GM12801 (cell line): ENCODE results near the gene TYW1.

Experiments used
- CTCF ChIP-seq: IDR thresholded peaks from one replicate; pipeline ENCODE4 v1.5.1; 2011; ENCODE audit warnings: control low read depth; ENCODE audit not compliant: insufficient read length; ENCODE audit errors: extremely low read depth

The TYW1 gene

GRCh38 chr7:67022511-67022910 is 25.9 kb downstream of the TYW1 start:
- TF ChIP-seq CTCF: no peak

- no peak for TF ChIP-seq CTCF
Observed at GRCh38 chr7:67033251-67033650, 36.6 kb downstream of the TYW1 start.

DNA sequence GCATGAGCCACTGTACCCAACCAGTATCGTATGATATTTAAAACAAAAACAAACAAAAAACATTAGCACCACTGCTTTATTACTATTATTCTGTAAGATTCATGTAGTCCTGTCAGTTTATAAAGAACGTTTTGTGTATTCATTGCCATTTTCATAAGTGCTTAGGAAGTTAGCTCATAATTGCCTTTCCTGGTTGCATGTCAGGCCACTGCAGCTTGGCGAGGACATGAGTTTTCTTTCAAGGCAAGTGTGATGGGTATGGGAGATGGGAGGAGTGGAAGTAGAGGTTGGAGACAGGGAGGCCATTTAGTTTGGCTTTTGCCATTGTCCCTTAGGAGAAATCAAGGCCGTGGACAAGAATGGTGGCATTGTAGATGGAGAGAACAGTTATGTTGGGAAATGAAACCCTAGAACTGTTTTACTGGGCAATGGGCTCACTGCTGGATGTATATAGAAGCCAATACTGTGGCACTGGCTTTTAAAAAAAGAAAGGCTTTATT is 48.9 kb downstream of the TYW1 start:
- TF ChIP-seq CTCF: no peak

DNA sequence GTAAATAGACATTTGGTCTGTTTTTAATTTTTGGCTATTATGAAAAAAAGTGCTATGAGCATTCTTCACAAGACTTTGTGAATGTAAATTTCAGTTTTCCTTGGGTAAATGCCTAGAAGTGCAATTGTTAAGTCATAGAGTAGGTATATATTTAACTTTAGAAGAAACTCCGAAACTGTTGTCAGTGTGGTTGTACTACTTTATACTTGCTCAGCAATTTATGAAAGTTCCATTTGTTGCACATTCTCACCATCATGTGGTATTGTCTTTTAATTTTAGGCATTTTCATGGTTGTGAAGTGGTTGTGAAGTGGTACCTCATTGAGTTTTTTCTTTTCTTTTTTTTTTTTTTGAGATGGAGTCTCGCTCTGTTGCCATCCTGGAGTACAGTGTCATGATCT is 60.0 kb downstream of the TYW1 start:
- TF ChIP-seq CTCF: no peak

- TF ChIP-seq CTCF: no peak
Observed at GRCh38 chr7:67100956-67101361, 104.3 kb downstream of the TYW1 start.

DNA sequence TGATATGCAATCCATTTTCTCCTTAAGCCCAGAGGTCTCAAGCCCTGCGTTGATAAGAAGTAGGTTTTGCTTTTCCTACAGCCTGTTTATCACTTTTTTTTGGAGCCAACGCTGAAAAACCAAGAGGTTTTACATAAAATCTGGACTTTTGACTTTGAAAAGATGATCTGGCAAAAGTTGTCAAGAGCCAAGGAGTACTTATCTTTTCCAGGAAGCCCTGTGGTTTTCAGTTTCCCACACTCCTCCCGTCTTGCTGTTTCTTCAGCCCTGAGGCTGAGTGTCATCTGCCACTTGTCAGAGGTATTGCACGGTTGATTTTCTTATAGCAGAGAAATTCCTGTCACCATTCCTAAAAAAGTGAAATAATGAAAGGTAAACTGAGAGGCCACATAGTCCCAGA is 108.7 kb downstream of the TYW1 start:
- TF ChIP-seq CTCF: no peak

DNA sequence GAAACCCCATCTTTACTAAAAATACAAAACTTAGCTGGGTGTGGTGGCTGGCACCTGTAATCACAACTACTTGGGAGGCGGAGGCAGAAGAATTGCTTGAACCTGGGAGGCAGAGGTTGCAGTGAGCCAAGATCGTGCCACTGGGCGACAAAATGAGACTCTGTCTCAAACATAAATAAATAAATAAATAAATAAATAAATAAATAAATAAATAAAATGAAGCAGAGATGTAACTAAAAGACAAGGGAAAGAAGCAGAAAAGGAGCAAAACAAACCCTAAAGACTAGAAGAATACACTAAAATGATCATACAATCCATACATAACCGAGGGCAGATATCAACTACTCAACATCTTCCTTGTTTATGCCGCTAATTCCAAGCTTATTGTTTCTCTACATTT is 209.8 kb downstream of the TYW1 start:
- TF ChIP-seq CTCF: no peak

DNA sequence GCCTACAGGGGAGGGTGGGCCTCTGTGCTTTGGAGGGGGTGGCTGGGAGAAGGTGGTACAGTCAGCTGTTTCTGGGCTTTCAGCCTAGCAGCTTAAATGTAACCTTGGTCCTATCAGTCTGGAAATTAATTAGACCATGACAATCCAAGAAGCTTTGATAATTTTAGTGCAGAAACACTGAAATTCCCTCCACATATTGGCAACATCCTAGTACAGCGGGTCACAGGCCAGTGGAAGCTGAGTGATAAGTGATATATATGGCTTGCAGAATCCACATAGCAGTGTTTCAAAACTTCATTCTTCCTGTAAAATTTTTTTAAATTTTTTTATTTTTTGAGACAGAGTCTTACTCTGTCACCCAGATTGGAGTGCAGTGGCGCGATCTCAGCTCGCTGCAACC is 212.6 kb downstream of the TYW1 start:
- TF ChIP-seq CTCF: no peak
